Mesothelial cell of epicardium (in vitro differentiated cells): Measurements from ENCODE around the gene HES2. TPM values are rescaled to one million over a fixed set of nuclear protein-coding genes. Genes with fewer than 3 reads are reported as not detected.
"Not testable (repeated sequence)": the region's sequence is repeated elsewhere in the genome, so short reads cannot be mapped to it uniquely, and the experiment has no call there.

ENCODE experiments used
- DNase-seq, 2 experiments: peaks; one replicate each; pipeline ENCODE4 v3.0.0; 2021; ENCODE audit warnings: low spot score in 2 of 2; ENCODE audit not compliant: unreplicated experiment in 2 of 2
- H3K27ac Mint-ChIP-seq: 2 replicates; pipeline ENCODE4 v1.8.0; 2021; ENCODE audit warnings: mixed read lengths
- H3K27me3 Mint-ChIP-seq: 2 replicates; pipeline ENCODE4 v1.8.0; 2021; ENCODE audit warnings: low read depth, mixed read lengths
- H3K36me3 Mint-ChIP-seq: 2 replicates; pipeline ENCODE4 v1.8.0; 2021; ENCODE audit warnings: mixed read lengths
- H3K4me1 Mint-ChIP-seq: 2 replicates; pipeline ENCODE4 v1.8.0; 2021; ENCODE audit warnings: mixed read lengths
- H3K4me3 Mint-ChIP-seq: 2 replicates; pipeline ENCODE4 v1.8.0; 2021; ENCODE audit warnings: mild to moderate bottlenecking, moderate library complexity, mixed read lengths
- H3K9me3 Mint-ChIP-seq: 2 replicates; pipeline ENCODE4 v1.8.0; 2021; ENCODE audit warnings: mixed read lengths
- total RNA-seq: library from RNA; stranded (reverse); gene quantifications from 3 replicates; pipeline ENCODE4 v1.2.1, GENCODE V29; 2021
- TF ChIP-seq, protein P1 (sequence below): fragments of 200-600 bp; sonication (generic); IDR thresholded peaks from one replicate; pipeline ENCODE4 v1.5.0; 2021; ENCODE audit warnings: antibody characterized with exemption; ENCODE audit not compliant: unreplicated experiment

The HES2 gene
- total RNA-seq, 1 donor from 2014 or later, result 0.98 TPM

DNA sequence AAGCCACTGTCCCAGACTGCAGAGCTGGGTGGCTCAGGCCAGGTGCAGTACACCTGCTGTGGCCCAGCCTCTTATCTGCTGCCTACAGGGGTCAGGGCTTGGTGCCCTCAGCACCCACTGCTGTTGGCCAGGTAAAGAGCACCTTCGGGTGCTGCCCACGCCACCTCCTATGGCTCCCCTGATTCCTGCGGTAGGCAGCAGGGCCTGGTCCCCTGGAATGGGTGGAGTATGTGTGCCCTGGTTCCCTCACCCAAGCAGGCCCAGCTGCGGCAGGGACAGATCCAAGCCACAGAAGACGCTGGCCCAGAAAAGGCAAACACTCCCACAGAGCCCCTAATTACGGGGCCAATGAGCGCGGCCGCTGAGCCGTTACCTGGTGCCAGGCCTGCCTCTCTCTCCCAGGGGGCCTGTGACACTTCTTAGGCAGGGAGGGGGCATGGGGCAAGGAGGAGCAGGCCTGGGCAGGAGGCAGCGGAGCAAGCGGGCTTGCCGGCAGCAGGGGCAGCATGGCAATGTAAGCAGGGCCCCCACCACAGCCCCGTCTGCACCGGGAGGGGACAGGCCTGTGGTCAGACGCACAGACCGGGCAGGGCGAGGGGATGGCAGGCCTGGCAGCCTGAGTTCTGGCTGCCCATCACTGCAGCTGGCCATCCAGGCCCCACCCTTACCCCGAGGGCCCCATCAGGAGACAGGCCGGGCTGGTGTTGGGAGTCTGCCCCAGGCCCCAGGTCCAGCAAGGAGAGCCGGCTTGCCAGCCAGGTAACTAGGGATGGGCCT is 23.8 kb upstream of the HES2 start:
- H3K27me3 Mint-ChIP-seq, result peaks cover 63% of the 10 kb centered on the region
- H3K4me1 Mint-ChIP-seq, result peaks cover 3% of the 10 kb centered on the region
- no peak overlapping the region for H3K27ac Mint-ChIP-seq
- no peak overlapping the region for H3K4me3 Mint-ChIP-seq
- H3K9me3 Mint-ChIP-seq, result no peaks in the 10 kb centered on the region
- TF ChIP-seq, protein P1, sequence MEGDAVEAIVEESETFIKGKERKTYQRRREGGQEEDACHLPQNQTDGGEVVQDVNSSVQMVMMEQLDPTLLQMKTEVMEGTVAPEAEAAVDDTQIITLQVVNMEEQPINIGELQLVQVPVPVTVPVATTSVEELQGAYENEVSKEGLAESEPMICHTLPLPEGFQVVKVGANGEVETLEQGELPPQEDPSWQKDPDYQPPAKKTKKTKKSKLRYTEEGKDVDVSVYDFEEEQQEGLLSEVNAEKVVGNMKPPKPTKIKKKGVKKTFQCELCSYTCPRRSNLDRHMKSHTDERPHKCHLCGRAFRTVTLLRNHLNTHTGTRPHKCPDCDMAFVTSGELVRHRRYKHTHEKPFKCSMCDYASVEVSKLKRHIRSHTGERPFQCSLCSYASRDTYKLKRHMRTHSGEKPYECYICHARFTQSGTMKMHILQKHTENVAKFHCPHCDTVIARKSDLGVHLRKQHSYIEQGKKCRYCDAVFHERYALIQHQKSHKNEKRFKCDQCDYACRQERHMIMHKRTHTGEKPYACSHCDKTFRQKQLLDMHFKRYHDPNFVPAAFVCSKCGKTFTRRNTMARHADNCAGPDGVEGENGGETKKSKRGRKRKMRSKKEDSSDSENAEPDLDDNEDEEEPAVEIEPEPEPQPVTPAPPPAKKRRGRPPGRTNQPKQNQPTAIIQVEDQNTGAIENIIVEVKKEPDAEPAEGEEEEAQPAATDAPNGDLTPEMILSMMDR, result no peak
- H3K36me3 Mint-ChIP-seq, result no peaks in the 10 kb centered on the region
- no peak for DNase-seq

DNA sequence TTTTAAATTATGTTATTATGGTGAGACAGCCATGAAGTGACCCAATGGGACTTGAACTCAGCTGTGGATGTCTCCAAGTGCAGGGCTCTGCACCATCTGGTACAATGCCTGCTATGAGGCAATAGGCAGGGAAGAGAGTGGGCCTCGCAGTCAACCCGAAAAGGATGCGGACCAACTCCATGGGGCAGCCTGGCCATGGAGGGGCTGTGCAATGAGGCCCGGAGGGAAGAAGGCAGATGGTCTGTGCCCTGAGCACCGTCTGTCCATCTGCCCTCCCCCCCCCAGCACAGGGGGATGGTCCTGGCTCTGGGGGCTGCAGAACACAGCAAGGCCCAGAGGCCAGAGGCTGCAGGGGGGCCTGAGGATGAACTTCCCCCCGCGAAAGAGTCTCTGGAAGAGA is 21.9 kb upstream of the HES2 start:
- Mint-ChIP-seq H3K27ac (no peak overlapping the region), H3K4me3 (no peak overlapping the region), H3K27me3 (peaks cover 53% of the 10 kb centered on the region), H3K9me3 (no peaks in the 10 kb centered on the region), H3K36me3 (no peaks in the 10 kb centered on the region), H3K4me1 (peaks cover 3% of the 10 kb centered on the region)
- TF ChIP-seq, protein P1, result no peak
- no peak for DNase-seq

DNA sequence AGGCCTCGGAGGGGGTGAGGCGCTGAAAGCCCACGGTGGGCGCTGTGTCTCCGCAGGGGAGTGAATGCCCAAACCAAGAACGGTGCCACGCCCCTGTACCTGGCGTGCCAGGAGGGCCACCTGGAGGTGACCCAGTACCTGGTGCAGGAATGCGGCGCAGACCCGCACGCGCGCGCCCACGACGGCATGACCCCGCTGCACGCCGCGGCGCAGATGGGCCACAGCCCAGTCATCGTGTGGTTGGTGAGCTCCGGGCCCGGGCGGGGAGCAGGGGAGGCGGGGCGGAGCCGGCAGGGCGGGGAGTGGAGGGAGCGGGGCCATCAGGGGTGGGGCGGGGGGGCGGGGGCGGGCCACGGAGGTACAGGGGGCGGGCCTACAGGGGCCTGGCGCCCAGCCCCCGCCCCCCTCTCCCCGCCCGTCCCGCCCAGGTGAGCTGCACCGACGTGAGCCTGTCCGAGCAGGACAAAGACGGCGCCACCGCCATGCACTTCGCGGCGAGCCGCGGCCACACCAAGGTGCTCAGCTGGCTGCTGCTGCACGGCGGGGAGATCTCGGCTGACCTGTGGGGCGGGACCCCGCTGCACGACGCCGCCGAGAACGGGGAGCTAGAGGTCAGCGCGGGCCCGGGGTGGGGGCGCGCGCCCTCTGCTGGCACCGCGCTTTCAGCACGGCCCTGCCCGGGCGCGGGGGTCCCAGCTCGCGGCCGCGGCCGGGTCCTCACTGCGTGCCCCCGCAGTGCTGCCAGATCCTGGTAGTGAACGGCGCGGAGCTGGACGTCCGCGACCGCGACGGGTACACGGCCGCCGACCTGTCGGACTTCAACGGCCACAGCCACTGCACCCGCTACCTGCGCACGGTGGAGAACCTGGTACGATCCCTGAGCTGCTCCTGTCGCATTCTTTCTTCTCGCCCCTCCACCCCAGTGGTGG is 20.7 kb upstream of the HES2 start:
- no peaks in the 10 kb centered on the region for H3K36me3 Mint-ChIP-seq
- H3K4me1 Mint-ChIP-seq, result no peaks in the 10 kb centered on the region
- no peak for DNase-seq
- H3K4me3 Mint-ChIP-seq, result peak overlapping the region; percentile 24
- TF ChIP-seq, protein P1, result peak; percentile 24
- no peaks in the 10 kb centered on the region for H3K9me3 Mint-ChIP-seq
- H3K27me3 Mint-ChIP-seq, result peaks cover 43% of the 10 kb centered on the region
- no peak overlapping the region for H3K27ac Mint-ChIP-seq

DNA sequence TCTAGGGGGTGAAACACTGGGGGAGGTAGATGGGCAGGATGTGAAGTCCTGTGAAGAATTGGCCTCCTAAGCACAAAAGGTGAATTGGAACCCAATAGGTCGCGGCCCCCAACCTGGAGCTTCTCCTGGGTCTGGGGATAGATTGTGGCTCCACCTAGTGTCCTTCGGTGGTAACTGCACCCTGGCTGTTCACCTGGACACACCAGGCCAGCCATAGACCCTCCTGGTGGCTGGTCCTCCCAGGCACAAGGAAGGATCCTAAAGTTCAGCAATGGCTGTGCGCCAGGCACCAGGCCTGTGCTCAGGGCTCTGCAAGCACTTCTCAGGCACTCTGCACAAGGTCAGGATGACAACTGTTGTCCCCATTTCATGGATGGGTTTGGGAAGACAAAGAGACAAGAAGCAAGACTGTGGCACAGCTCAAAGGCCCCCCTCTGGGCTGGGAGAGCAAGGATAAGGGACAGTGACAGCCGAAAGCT is 18.4 kb upstream of the HES2 start:
- Mint-ChIP-seq H3K27ac (no peak overlapping the region), H3K4me1 (no peaks in the 10 kb centered on the region), H3K9me3 (no peaks in the 10 kb centered on the region), H3K4me3 (no peak overlapping the region), H3K36me3 (no peaks in the 10 kb centered on the region), H3K27me3 (peaks cover 41% of the 10 kb centered on the region)
- peak in 1 of 2 experiments; percentile 81 for DNase-seq
- TF ChIP-seq, protein P1, result peak; percentile 93

DNA sequence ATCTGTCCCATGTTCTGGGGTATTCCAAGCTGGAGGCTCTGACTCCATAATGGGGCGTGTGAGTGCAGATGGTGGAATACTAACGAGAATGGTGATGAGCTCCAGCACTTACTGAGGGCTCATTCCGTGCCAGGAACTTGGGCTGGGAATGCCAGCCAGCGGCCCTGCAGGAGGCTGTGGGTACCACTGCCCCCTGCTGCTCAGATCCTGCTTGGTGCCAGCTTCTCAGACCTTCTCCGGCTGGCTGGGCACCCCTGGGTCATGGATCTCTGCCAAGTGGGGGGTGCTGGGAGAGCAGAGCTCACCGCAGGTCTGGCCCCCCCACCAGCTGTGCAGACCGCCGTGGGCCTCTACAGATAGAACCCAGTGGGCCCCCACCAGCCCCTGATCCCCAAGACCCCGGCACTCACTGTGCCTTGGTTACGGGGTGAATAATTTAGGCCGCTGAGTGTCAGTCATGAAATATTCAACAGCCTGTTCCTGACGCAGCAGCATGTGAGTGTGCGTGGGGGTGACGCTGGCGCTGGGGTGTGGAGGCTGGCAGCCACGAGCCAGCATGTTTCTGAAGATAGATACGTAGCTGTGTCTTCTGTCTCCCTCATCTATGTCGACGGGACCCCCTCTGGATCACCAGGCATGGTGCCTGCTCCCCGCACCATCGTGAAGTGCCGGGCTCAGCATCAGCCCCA is 17.4 kb upstream of the HES2 start:
- not testable (repeated sequence) for H3K9me3 Mint-ChIP-seq, H3K4me1 Mint-ChIP-seq, H3K36me3 Mint-ChIP-seq, H3K27ac Mint-ChIP-seq, H3K4me3 Mint-ChIP-seq, DNase-seq
- peaks cover 41% of the 10 kb centered on the region for H3K27me3 Mint-ChIP-seq

DNA sequence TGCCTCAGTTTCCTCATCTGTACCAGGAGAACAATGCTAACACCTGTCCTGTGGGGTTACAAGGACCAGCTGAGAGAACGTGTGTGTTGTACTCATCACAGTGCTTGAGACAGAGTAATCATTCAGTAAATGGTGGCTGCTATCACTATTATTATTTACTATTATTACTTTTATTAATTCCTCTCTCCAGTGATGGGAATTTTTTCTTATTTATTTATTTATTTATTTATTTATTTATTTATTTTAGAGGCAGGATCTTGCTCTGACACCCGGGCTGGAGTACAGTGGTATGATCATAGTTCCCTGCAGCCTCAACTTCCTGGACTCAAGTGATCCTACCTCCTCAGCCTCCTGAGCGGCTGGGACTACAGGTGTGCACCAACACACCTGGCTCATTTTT is 16.6 kb upstream of the HES2 start:
- H3K4me1 Mint-ChIP-seq, DNase-seq, H3K9me3 Mint-ChIP-seq, H3K4me3 Mint-ChIP-seq, H3K36me3 Mint-ChIP-seq, H3K27ac Mint-ChIP-seq: not testable (repeated sequence)
- H3K27me3 Mint-ChIP-seq, result peaks cover 32% of the 10 kb centered on the region
